ENCODE measurements around the gene ACAP3.
A peak's percentile ranks its signal among the peaks of the same experiment; 100 is the strongest.
"Not testable (repeated sequence)": the region's sequence is repeated elsewhere in the genome, so short reads cannot be mapped to it uniquely, and the experiment has no call there.

ACAP3 gene

GRCh38 chr1:1254667-1254998, 53.1 kb downstream of the ACAP3 start:
- H3K27me3 ChIP-seq (ENCODE audit: low read depth, low read length): no peaks in the 10 kb centered on the region
- H3K36me3 ChIP-seq (replicated peaks; ENCODE audit: low read depth, low read length): peaks cover 29% of the 10 kb centered on the region
- no peak for TF ChIP-seq EZH2phosphoT487 (IDR thresholded peaks at IDR 0.05; ENCODE audit: low read depth)
- no peak for TF ChIP-seq CTCF (IDR thresholded peaks at IDR 0.05; ENCODE audit: low read depth, low read length)
- H3K4me2 ChIP-seq (ENCODE audit: low read length): no peak overlapping the region
- H3K9ac ChIP-seq (ENCODE audit: low read length): no peak overlapping the region
- no peak overlapping the region for H2AFZ ChIP-seq (ENCODE audit: low read depth, low read length)
- H4K20me1 ChIP-seq (ENCODE audit: insufficient read depth, low read length): peaks cover 8% of the 10 kb centered on the region; the same call in 1 of the 2 replicates
- no peak overlapping the region for H3K4me3 ChIP-seq (ENCODE audit: low read length)
- peaks cover 11% of the 10 kb centered on the region; the same call in 1 of the 2 replicates for H3K79me2 ChIP-seq (ENCODE audit: low read length)
- no peak overlapping the region for H3K27ac ChIP-seq (ENCODE audit: low read length)
- H3K4me1 ChIP-seq (ENCODE audit: low read length): peaks cover 14% of the 10 kb centered on the region
- H3K9me3 ChIP-seq (ENCODE audit: insufficient read depth, low read length): no peaks in the 10 kb centered on the region

GRCh38 chr1:1253972-1254666, 53.6 kb downstream of the ACAP3 start:
- Histone ChIP-seq H3K27ac (ENCODE audit: low read length) (no peak overlapping the region), H3K36me3 (replicated peaks; ENCODE audit: low read depth, low read length) (peaks cover 27% of the 10 kb centered on the region)
- no peak for TF ChIP-seq CTCF (IDR thresholded peaks at IDR 0.05; ENCODE audit: low read depth, low read length)
- no peak for TF ChIP-seq EZH2phosphoT487 (IDR thresholded peaks at IDR 0.05; ENCODE audit: low read depth)

DNA sequence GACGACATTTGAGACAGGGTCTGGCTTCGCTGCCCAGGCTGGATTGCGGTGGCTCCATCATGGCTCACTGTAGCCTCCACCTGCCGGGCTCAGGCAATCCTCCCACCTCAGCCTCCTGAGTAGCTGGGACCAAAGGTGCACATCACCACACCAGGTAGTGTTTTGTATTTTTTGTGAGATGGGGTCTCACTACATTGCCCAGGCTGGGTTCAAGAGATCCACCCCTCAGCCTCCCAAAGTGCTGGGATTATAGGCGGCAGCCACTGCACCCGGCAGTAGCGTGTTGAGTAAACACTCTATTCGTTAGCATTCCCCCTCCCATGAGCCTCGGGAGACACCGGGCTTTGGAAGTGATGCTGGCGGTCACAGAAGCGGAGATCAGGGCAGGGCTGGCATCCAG, 54.4 kb downstream of the ACAP3 start:
- Histone ChIP-seq H3K27ac (ENCODE audit: low read length) (no peak overlapping the region), H3K27me3 (ENCODE audit: low read depth, low read length) (no peaks in the 10 kb centered on the region), H3K4me3 (ENCODE audit: low read length) (no peak overlapping the region), H3K79me2 (ENCODE audit: low read length) (0 out of 2 replicates have a peak, but pooled peaks cover under 1% of the 10 kb centered on the region), H3K9ac (ENCODE audit: low read length) (no peak overlapping the region), H3K9me3 (ENCODE audit: insufficient read depth, low read length) (no peaks in the 10 kb centered on the region), H2AFZ (ENCODE audit: low read depth, low read length) (no peak overlapping the region), H3K4me1 (ENCODE audit: low read length) (peaks cover 16% of the 10 kb centered on the region), H3K4me2 (ENCODE audit: low read length) (no peak overlapping the region), H4K20me1 (ENCODE audit: insufficient read depth, low read length) (0 out of 2 replicates have a peak, but pooled peaks cover 6% of the 10 kb centered on the region), H3K36me3 (replicated peaks; ENCODE audit: low read depth, low read length) (peaks cover 21% of the 10 kb centered on the region)
- TF ChIP-seq EZH2phosphoT487 (IDR thresholded peaks at IDR 0.05; ENCODE audit: low read depth): no peak
- TF ChIP-seq CTCF (IDR thresholded peaks at IDR 0.05; ENCODE audit: low read depth, low read length): no peak

More at GRCh38 chr1:1253972-1254666, 53.6 kb downstream of the ACAP3 start:
- Histone ChIP-seq H3K4me3 (ENCODE audit: low read length) (no peak overlapping the region), H3K79me2 (ENCODE audit: low read length) (peaks cover 9% of the 10 kb centered on the region; the same call in 1 of the 2 replicates), H2AFZ (ENCODE audit: low read depth, low read length) (no peak overlapping the region), H3K4me1 (ENCODE audit: low read length) (peaks cover 16% of the 10 kb centered on the region), H3K9ac (ENCODE audit: low read length) (no peak overlapping the region), H3K9me3 (ENCODE audit: insufficient read depth, low read length) (no peaks in the 10 kb centered on the region), H3K27me3 (ENCODE audit: low read depth, low read length) (no peaks in the 10 kb centered on the region), H3K4me2 (ENCODE audit: low read length) (no peak overlapping the region), H4K20me1 (ENCODE audit: insufficient read depth, low read length) (peaks cover 8% of the 10 kb centered on the region; the same call in 1 of the 2 replicates)

DNA sequence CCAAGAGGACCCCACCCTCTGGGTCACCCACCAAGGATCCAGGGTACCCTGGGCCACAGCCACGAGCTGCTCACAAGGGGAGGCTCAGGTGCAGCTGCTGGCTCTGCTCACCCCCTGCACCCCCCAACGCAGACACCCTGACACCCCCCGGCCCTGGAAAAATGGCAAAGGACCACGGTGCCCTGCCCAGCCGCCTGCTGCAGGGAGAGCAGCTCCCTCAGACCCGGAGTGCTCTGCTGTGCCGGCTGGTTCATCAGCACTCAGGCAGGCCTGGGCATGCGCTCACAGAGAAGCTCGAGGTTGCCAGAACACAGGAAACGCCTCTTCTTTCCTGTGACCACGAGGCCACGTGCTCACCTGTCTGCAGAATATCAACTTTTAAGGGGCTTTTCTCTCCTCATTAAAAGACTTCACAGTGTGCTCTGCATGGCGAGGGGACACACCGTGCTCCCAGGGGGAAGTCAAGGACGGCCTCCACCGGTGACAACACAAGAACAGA, 56.9 kb downstream of the ACAP3 start:
- Histone ChIP-seq H3K79me2 (ENCODE audit: low read length) (no peaks in the 10 kb centered on the region), H3K27ac (ENCODE audit: low read length) (peak overlapping the region; percentile 59), H3K4me2 (ENCODE audit: low read length) (peak overlapping the region; percentile 33; the same call in 1 of the 2 replicates), H3K4me3 (ENCODE audit: low read length) (no peak overlapping the region), H3K36me3 (replicated peaks; ENCODE audit: low read depth, low read length) (peaks cover 12% of the 10 kb centered on the region), H4K20me1 (ENCODE audit: insufficient read depth, low read length) (0 out of 2 replicates have a peak, but pooled peaks cover 6% of the 10 kb centered on the region), H3K27me3 (ENCODE audit: low read depth, low read length) (no peaks in the 10 kb centered on the region), H3K9ac (ENCODE audit: low read length) (peak overlapping the region; percentile 19; the same call in 1 of the 2 replicates), H3K9me3 (ENCODE audit: insufficient read depth, low read length) (no peaks in the 10 kb centered on the region), H3K4me1 (ENCODE audit: low read length) (peaks cover 16% of the 10 kb centered on the region), H2AFZ (ENCODE audit: low read depth, low read length) (no peak overlapping the region)
- no peak for TF ChIP-seq CTCF (IDR thresholded peaks at IDR 0.05; ENCODE audit: low read depth, low read length)
- no peak for TF ChIP-seq EZH2phosphoT487 (IDR thresholded peaks at IDR 0.05; ENCODE audit: low read depth)

GRCh38 chr1:1248009-1248913, 59.5 kb downstream of the ACAP3 start:
- not testable (repeated sequence) for H4K20me1 ChIP-seq (ENCODE audit: insufficient read depth, low read length); H3K36me3 ChIP-seq (replicated peaks; ENCODE audit: low read depth, low read length); H3K9me3 ChIP-seq (ENCODE audit: insufficient read depth, low read length); H3K79me2 ChIP-seq (ENCODE audit: low read length); H3K9ac ChIP-seq (ENCODE audit: low read length); H3K27me3 ChIP-seq (ENCODE audit: low read depth, low read length); H3K4me3 ChIP-seq (ENCODE audit: low read length); H3K27ac ChIP-seq (ENCODE audit: low read length); H3K4me2 ChIP-seq (ENCODE audit: low read length); H2AFZ ChIP-seq (ENCODE audit: low read depth, low read length)
- H3K4me1 ChIP-seq (ENCODE audit: low read length): peaks cover 16% of the 10 kb centered on the region

Data from OCI-LY3 (cell line).